GM12872 (cell line): ENCODE measurements around the gene RIPOR3.

Experiments used
- TF ChIP-seq, protein P1 (sequence below): IDR thresholded peaks from 3 replicates; pipeline ENCODE4 v1.5.1; 2011; ENCODE audit warnings: low read depth, mild to moderate bottlenecking, low read length, moderate library complexity; ENCODE audit not compliant: insufficient read depth

Gene RIPOR3

GRCh38 chr20:50554694-50555579 lies 136.4 kb downstream of the RIPOR3 start:
- TF ChIP-seq, protein P1, sequence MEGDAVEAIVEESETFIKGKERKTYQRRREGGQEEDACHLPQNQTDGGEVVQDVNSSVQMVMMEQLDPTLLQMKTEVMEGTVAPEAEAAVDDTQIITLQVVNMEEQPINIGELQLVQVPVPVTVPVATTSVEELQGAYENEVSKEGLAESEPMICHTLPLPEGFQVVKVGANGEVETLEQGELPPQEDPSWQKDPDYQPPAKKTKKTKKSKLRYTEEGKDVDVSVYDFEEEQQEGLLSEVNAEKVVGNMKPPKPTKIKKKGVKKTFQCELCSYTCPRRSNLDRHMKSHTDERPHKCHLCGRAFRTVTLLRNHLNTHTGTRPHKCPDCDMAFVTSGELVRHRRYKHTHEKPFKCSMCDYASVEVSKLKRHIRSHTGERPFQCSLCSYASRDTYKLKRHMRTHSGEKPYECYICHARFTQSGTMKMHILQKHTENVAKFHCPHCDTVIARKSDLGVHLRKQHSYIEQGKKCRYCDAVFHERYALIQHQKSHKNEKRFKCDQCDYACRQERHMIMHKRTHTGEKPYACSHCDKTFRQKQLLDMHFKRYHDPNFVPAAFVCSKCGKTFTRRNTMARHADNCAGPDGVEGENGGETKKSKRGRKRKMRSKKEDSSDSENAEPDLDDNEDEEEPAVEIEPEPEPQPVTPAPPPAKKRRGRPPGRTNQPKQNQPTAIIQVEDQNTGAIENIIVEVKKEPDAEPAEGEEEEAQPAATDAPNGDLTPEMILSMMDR: no peak

- TF ChIP-seq, protein P1: no peak
These were observed 138.4 kb downstream of the RIPOR3 start for GRCh38 chr20:50552979-50553378.

DNA sequence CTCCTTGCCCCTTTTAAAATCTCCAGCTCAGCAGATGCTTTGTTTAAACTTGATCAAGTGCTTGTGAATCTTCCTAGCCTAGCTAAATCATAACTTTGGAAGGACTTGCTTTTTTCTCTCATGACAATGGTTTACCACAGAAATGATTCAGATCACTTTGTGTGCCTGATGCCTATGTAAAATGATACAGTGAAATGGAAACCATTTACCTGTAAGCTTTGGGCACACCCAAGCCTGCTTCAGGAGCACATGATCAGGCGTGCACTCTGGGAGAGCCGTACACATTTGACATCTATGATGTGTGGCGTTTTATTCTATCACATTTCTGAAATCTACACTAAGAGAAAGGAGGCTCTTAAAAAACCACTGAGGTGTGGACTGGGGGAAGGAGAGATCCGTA lies 140.1 kb downstream of the RIPOR3 start:
- TF ChIP-seq, protein P1: no peak

DNA sequence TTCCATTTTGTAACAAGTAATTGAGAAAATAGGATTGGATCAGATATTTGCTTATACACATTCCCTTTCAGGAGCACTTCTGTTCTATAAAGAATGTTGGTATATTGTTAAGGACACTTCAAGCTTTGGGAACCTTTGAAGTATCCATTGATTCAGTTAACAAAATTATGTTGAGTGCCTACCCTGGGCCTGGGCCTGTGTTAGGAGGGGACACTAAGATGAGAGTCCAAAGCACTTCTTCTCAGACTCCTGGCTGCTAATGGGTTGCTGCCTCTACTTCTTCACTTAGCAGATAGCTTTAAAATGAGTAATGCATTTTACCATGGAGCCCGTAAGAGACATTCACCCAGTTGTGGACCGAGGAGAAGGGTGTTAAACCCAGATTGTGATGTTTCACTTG lies 140.8 kb downstream of the RIPOR3 start:
- TF ChIP-seq, protein P1: no peak

- TF ChIP-seq, protein P1: no peak
These were observed 142.9 kb downstream of the RIPOR3 start for GRCh38 chr20:50548396-50548795.

- TF ChIP-seq, protein P1: no peak
These were observed 143.4 kb downstream of the RIPOR3 start for GRCh38 chr20:50547964-50548363.

DNA sequence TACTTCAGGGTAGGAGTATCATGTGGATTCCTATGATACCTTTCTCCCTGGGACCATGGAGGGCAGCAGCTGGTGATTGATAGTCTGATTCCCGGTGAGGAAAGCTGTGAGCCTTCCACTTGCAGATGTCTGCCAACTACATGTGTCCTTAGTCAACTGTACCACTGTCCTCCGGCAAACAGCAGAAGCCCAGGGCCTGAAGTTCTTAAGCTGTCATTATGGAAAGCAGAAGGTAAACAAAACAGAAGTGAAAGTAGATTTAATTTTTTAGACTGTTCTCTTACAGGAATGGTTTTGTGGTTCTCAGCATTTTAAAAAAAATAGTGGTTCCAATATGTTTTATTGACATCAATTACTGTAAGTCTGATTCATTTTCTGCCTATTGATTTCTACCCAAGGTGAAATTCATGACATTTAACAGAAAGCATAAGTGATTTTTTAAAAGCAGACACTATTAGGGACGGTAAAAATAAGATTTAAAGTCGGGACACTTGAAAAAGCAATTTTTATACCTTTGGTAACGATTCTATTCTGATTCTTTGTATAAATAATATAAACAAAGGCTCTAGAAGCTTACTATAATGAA lies 144.5 kb downstream of the RIPOR3 start:
- TF ChIP-seq, protein P1: no peak
